Stimulated activated naive CD4-positive, alpha-beta T cell (primary cell): ENCODE results near the gene COPS7B.
A peak's percentile ranks its signal among the peaks of the same experiment; 100 is the strongest.
"Not testable (repeated sequence)": the region's sequence is repeated elsewhere in the genome, so short reads cannot be mapped to it uniquely, and the experiment has no call there.

Source experiments
- DNase-seq, 6 experiments: peaks; one replicate each; lab custom pipeline; 2025; lab: John Stamatoyannopoulos, UW

The COPS7B gene

GRCh38 chr2:231786177-231786916, at the start of gene COPS7B:
Gene COPS7B, plus strand, starts transcription at chr2:231786445. Its CDS starts 2,126 bp downstream, at chr2:231788571.
- DNase-seq, result peak; percentile 53 to 81 (median 70)

DNA sequence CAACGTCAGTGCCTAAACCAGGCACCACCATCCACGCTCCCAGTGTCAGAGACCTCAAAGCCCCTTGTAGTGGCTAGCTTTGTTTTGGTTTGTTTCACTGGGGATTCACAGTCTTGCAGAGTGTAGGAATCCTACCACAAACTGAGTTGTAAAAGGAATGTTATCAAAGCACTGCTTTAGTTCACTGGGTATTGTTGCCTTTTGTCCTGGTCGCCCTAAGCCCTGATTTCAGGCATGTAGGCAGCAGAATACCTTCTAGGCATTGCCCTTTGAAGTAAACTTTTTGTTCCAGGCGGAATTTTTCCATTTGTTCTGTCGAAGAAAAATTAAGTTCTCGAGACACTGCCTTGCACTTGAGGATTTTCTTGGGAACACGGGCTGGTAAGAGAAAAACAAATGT, 48.5 kb upstream of the COPS7B start:
- no peak for DNase-seq

- no peak for DNase-seq
These were observed 42.7 kb upstream of the COPS7B start for GRCh38 chr2:231743376-231744116.

- DNase-seq, result no peak
These were observed 40.8 kb upstream of the COPS7B start for GRCh38 chr2:231745303-231746038.

DNA sequence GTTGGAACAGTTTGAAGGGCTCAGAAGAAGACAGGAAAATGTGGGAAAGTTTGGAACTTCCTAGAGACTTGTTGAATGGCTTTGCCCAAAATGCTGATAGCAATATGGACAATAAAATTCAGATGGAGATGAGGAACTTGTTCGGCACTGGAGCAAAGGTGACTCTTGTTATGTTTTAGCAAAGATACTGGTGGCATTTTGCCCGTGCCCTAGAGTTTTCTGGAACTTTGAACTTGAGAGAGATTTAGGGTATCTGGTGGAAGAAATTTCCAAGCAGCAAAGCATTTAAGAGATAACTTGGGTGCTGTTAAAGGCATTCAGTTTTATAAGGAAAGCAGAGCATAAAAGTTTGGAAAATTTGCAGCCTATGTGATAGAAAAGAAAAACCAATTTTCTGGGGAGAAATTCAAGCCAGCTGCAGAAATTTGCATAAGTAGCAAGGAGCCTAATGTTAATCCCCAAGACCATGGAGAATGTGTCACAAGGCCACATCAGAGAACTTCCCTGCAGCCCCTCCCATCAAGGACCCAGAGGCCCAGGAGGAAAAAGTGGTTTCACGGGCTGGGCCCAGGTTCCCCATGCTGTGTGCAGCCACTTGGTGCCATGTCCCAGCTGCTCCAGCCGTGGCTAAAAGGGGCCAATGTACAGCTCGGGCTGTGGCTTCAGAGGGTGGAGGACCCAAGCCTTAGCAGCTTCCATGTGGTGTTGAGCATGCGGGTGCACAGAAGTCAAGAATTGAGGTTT, 37.9 kb upstream of the COPS7B start:
- DNase-seq, result not testable (repeated sequence)

GRCh38 chr2:231749016-231749415, 37.2 kb upstream of the COPS7B start:
- DNase-seq, result not testable (repeated sequence)

DNA sequence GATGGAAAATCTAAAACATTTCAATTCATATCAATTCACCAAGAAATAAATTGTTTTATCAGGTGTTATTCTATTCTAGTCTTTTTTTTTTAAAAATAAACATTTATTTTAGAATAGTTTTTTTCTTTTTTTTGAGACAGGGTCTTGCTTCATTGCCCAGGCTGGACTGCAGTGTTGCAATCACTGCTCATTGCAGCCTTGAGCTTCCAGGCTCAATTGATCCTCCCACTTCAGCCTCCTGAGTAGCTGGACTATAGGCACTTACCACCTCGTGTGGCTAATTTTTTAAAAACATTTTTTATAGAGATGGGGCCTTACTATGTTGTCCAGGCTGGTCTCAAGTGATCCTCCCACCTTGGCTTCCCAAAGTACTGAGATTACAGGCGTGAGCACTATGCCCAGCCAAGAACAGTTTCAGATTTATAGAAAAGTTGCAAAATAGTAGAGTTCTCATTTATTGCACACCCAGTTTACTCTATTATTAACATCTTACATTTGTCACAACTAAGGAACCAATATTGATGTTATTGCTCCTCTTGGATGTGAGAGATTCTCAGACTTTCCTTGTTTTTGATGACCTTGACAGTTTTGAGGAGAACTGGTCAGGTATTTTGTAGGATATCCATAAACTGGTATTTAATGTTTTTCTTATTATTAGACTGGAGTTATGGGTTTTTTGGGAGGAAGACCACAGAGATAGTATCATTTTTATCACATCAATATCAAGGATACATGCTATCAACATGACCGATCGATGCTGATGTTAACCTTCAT, 35.0 kb upstream of the COPS7B start:
- DNase-seq, result no peak

DNA sequence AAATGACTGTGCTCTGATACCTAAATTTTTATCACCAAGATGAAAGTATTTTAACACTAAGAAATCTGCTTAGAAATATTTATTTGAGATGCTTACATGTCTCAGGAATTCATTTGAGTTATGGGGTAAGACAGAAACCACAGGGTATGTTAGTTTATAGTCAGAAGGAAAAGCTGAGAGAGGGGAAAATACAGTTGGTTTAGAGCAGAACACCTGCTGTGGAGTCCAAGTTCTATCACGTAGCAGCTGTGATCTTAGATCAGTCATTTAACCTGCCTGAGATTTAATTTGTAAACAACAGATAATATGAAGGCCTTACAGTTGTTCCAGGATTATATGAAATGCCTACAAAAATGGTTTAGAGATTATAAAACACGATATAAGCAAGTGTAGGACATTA, 34.2 kb upstream of the COPS7B start:
- no peak for DNase-seq

GRCh38 chr2:231761735-231762134, 24.5 kb upstream of the COPS7B start:
- DNase-seq, result no peak

GRCh38 chr2:231764124-231764523, 22.1 kb upstream of the COPS7B start:
- DNase-seq, result no peak

DNA sequence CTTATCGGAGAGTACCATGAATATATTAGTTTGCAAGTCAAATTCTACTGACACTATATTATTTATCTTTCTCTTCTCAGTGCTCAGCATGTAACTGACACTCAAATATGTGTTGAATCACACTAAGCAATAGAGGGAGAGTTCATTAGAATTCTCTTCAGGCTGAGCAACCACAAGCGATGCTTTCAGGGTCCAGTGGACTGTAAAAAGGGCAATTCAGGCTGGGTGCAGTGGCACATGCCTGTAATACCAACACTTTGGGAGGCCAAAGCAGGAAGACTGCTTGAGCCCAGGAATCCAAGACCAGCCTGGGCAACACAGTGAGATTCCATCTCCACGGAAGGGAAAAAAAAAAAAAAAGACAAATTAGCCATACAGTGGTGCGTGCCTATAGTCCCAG, 21.5 kb upstream of the COPS7B start:
- DNase-seq, result no peak

DNA sequence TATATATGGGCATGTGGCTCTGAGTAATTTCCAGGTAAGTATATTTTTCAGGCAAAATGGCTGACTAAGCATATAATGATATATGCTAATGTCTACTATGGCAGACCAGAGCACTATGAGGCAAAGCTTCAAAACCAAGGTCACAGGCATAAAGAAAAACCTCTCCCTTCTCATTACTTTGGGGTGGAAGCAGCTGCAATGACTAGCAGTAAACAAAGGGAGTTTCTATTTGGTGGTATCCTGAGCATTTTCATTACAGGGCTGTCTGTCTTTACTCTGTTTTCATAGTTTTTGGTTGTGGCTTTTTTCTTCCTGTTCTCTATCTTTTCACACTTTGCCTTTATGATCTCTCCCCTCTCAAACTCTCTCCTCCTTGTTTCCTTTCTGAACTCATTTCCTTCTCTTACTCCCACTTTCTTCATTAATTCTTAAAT, 20.7 kb upstream of the COPS7B start:
- DNase-seq, result no peak

DNA sequence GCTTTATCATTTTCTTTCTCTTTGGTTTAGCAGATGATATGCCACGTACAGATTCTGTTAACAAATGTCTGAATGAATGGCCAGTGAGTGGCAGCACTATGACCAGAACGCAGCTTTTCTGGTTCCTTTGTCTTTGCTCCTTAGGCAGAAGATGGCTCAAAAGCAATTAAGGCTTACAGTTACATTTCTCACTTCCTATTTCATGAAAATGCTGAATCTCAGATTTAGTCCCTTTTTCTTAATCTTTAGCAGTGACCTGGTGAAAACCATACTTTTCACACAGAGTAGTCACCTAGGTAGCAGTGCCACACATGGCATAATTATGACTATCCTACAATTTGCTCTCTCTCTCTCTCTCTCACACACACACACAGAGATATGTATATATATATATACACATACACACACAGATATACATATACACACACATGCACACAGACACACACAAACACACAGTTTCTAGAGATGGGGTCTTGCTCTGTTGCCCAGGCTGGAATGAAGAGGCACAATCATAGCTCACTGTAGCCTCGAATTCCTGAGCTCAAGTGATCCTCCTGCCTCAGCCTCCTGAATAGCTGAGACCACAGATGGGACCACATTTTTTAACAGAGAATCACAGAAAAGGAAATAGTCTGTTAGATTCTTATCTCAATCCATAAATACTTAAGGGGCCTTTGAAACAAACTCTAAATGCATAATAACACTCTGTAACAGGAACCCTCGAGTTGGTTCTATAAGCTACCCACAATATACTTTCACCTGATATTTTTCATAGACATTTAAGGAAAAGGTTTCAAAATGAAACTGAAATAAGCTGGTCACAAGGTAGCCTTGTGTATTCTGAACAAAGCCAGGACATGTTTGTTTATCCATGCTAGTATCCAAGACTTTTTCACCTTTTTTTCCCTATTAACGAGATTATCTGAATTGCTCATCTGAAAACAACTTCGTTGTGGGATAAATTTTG, 16.8 kb upstream of the COPS7B start:
- DNase-seq, result no peak

DNA sequence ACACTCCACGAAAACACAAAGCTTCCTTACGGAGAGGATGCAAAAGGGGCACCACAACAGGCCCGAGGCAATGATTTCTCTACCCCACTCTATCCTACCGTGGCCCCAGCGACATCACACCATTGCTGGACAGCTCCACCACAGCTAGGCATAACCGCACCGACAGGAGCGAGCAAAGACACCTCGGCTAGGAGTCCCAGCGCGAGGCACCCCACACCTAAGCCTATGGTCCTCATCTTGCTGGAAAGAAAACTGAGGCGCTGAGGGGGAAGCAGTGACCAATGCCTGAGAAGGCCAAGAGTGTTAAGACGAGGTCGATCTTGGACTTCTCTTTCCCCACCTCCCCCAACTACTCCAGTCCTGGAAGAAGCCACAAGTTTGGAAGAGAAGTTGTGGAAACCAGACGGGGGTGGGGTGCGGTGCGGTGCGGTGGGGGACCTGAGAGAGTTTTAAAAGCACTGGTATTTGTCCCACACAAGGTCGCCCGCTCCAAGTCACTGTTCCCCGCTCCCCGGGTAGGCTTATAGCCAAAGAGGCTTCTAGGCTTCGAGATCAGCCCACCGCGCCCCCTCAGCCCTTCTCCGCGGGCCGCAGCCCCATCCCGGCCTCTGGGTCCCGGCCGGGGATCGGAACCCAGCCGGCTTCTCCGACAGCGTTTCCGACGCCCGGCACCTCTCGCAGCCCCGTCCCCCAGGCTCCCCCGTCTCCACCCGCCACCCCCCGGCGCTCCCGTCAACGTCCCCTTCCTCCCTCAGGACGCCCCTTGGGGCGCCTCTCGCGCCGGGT, 5.9 kb upstream of the COPS7B start:
- no peak for DNase-seq

DNA sequence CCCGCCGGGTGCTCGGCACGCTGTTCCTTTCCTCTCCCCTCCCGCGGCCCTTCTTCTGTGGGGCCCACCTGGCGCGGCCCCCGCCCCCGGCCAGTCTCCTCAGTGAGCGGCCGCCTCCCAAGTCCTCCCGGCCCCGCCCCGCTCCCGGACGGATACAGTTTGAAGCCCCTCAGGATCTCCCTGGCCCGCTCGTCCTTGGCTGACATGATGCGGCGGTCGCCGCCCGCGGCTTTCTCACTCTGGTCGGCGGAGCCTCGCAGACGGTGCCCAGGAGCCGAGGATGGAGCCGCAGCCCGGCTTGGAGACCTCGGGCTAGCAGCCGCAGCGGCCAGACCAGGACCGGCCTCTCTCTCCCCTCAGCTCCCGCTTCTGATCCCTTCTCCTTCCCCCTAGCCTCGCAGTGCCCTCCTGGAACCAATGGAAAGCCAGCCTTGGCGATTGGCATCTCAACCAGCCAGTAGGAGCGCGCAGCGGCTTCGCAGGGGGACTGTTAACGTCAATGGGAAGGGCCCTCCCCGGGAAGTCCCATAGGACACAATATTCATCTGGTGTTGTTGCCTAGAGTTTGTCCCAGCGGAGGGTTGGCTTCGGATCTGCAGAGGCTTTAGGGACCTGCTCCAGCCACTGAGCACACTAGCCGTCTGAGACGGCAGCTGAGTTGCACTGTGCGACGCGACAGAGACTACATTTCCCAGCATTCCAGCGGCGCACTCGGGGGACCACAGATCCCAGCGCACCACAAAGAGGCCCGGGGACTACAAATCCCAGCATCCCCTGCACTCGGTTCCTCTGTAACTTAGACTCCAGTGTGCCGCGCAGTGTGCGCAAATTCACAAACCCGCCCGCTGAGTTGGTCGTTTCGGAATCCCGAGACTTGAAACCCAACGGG, 5.1 kb upstream of the COPS7B start, which contains the start of gene PDE6D:
Gene PDE6D, minus strand, starts transcription at position 374 of the 889 bp plus-strand sequence. Its CDS starts 168 bp downstream, at position 206.
- DNase-seq, result peak; percentile 87 to 99 (median 96)

- DNase-seq, result peak in 2 of 6 experiments; percentile 7 to 31
These were observed 4.2 kb upstream of the COPS7B start for GRCh38 chr2:231781798-231782726.

DNA sequence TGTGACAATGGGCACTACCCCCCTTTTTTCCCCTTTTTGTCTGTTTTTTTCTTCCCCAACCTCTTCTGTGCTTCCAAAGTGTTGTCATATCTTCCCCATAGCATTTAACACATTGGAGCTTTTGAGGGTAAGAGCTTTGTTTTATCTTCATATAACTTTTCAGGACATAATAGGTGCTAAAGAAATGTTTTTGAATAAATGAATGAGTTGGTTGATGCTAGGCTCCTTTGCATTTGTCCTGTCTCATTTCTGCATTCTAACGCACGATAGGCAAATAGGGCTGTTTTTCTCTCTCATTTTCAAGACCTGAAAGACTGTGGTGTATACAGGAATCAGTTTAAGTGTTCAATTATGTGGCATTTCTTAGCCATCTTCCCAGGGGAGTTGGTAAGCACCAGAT, 832 bp upstream of the COPS7B start:
- DNase-seq, result no peak
